Measurements from ENCODE around the gene TFF2.

- no peak for TF ChIP-seq CTCF (IDR thresholded peaks at IDR 0.05)
- TF ChIP-seq POLR2AphosphoS5 (IDR thresholded peaks at IDR 0.05; ENCODE audit: low read depth, low read length): no peak
- no peak for TF ChIP-seq SIN3A (IDR thresholded peaks at IDR 0.05; ENCODE audit: borderline replicate concordance, insufficient read depth, low read depth, low read length)
- no peak for TF ChIP-seq TCF7L2 (IDR thresholded peaks at IDR 0.05; ENCODE audit: low read depth, low read length)
Observed at GRCh38 chr21:42366292-42367010, 15.7 kb upstream of the TFF2 start, which contains the start of gene TFF1.

Measured in Panc1 (cell line).